HCEC 1CT (cell line): ENCODE measurements around the gene FTHL17.
A peak's percentile ranks its signal among the peaks of the same experiment; 100 is the strongest.

Source experiments
- DNase-seq: peaks from one replicate; pipeline ENCODE4 v3.0.0-alpha.2; 2017

FTHL17 gene

DNA sequence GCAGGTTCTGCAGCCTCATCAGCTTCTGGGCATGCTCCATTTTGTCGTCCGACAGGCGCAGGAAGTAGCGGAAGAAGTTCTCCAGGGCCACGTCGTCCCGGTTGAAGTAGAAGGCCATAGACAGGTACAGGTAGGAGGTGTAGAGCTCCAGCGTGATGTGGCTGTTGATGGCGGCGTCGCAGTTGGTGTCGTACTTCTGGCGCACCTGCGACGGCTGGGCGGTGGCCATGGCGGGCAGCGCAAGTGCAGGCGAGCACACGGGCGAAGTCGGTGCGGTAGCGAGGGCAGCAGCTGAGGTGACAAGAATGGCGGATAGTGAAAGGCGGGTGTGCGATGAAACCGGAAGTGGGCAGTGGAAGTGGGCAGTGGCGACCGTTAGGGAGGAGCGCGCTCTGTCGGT, at the start of gene FTHL17:
TSS of gene FTHL17 (minus strand) at position 317 of the 400 bp plus-strand sequence. CDS start at position 229, 88 bp downstream.
- no peak for DNase-seq

DNA sequence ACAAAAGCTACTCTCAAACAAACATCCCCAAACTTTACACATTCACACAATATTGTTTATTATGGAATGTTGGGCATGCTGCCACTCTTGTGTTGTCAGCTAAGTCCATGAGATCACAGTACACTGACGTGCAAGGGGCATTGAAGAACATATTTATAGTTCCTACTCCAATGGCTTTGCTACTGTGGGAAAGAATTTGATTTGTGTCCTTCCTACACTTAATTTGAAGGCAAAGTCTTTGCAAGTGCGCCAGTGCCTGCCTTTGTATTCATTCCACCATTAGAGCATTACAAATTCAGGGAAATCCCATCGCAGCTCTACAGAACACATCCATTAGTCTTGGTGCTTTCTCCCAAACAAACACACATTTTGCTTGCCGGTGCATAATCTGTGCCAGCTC, 45.4 kb upstream of the FTHL17 start:
- no peak for DNase-seq

DNA sequence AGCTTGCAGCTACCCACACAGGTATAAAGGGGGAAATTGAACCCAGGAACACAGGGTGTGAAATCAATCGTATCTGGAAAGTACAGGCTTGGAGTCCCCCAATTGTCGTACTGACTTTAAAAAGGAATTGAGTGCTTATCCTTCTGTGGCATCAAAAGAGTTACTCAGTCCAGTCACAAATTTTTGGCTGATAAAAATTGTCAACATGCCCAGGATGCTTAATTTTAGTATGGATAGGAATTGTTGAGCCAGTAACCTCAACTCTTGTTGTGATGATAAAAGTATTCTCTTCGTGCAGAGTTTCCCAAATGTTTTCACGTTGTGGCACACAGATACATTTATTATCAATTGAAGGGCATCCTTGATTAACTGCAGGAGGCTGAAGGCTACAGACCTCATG, 43.6 kb upstream of the FTHL17 start:
- DNase-seq = no peak

DNA sequence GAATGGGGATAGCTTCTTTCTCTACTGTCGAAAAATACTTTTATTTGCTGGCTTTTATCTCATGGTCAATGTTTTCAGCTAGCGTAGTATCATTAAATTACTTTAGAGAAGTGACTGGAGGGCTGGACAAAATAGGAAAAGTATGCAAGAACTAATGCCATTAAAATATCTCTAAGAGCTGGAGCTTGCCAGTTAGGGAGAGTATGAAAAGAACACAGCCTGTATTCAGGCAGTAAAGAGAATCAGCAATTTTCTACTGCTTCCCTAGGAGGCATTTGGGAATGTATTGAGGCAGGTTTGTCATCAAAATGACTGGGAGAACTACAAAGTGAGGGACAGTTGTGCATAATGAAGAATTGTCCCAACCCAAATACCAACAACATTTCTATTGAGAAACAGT, 43.0 kb upstream of the FTHL17 start:
- DNase-seq = no peak

DNA sequence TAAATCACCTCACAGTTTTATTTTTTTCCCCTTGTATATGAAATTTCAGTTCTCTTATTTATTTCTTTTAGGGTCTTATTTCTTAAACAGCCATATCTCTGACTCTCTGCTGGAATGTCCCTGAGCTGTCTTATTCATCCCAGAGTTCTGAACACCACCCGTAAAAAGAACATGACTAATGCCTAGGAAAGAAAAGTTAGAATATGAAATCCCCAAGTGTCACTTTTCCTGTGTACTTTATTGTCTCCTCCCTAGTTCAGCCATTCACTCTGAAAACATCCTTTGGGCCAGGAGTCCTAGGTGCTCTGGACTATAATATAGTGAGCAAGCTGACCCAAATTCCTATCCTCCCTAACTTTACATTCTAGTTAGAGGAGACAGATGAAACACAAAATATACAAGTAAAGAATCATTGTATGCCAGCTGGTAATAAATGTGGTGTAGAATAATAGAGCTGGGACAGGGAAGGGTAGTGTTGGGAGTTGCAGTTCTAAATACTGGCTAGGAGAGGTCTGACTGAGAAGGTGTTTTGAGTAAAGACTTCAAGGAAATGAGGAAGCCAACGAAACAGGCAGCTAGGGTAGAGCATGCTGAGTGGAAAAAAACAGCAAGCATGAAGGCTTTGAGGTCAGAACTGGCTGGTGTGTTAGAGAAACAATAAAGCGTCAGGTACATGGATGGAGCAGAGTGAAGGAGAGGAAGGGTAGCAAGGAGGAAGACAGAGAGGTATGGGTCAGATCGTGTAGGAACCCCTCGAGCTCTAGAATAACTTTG, 40.6 kb upstream of the FTHL17 start:
- DNase-seq = no peak

DNA sequence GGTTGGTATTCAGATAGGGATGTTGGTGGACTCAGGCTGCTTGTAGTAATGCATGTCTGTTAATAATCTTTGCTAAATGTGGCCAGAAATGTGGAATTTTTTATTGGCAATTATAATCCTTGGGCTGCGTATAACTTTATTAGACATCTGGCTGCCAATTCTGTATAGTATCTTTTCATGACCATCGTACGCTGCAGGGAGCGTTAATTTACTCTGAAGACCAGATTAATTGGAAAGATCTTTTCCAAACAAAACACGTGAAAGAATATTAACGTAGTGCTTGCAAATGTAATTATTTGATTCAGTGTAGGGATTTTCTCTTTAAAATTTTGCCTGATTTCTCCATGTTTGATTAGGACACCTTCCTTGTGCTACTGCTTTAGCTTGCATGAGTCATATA, 38.8 kb upstream of the FTHL17 start:
- DNase-seq = no peak

DNA sequence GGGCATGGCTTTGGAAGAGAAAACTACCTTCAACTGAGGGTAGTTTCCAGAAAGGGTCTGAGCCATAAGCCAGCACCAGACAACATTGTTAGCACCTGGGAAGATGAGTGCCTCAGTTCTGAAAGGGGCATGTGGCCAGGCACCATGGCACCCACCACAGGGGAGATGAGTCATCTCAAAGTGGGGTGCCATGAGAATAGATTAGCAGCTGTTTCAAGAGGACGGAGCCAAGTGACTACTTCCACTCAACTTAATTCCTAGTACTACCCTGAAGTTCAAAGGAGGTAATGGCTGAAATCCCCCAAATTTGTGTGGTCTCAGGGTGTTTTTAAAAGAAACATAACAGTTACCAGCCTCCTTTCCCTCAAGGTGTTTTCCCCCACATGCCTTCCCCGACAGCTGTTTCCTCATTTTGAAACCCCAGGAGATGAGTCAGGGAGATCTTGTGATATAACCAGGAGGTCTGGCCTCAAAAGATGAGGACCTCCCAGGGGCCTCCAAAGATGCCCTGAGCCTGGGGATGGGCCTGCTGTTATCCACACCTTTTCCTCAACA, 27.8 kb upstream of the FTHL17 start:
- peak; percentile 5 for DNase-seq

DNA sequence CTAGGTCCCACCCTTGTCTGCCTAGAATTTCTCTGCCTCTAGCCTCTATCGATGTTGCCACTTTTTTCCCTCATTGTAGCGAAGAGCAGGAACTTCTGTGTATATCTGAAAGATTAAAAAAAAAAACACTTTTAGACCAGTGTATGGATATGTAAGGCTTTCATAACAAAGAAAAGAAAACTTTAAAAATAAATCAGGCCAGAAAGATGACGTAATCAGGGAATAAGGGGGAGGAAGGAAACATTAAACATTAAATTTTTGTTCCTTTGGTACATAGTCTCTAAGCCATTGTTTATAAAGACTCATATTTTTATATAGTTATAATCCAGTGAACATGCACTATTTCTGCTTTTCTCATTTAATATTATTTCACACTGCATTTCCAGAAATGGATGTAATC, 26.2 kb upstream of the FTHL17 start:
- no peak for DNase-seq

DNA sequence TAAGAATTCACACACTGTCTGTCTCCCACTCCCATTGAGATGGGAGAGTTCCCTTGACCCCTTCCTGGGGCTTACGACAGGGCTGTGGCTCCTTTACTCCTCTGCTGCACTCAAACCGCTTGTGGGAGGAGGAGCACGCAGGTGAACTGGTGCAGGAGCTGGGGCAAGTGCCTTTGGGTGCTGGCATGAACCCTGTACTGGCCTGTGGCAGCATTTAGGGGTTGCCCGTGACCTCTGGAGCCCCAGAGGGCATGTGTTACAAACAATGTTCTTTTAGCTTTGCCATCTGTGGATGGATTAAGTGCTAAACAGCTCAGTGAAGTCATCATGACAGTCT, 21.8 kb upstream of the FTHL17 start:
- DNase-seq = no peak

DNA sequence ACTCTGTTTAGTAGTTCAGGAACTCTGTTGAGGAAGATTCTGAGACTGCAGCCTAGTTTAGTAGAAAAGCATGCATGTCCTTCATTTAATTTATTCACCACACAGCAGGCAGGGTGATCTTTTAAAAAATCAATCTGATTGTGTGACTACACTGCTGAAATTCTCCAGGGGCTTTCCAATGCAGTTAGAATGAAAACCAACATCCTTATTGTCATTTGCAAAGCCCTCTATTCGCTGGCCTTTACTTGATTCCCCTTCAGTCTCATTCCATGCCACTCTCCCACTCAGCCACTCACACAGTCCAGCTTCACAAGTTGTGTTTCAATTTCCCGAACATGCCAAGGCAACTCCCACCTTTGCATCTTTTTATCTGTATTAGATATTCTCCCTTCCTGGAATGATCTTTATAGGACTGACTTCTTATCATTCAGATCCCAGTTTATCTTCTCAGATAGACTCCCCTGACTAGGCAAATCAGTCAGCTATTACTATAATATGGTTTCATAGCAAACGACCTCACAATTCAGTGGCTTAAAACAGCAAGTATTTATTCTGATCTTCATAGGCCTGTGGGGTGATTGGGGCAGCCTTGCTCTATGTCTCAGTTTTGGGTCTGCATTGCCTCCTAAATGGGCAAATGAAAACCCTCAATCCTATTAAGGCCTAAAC, 21.3 kb upstream of the FTHL17 start:
- DNase-seq = no peak

DNA sequence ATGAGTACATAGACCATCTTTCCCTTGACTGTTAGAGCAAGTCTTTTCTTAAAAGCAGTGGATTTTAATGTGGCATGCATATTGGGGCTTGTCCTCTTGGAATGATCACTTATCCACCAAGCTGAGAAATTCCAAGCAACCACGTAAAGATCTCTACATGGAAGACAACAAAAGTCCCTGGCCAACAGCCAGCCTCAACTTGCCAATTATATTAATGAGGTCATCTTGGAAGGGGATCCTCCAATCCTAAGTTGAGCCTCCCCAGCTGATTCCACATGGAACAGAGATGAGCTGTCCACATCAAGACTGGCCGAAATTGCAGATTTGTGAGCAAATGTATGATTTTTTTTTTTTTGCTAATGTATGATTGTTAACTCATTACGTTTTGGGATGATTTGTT, 20.6 kb upstream of the FTHL17 start:
- DNase-seq = no peak

DNA sequence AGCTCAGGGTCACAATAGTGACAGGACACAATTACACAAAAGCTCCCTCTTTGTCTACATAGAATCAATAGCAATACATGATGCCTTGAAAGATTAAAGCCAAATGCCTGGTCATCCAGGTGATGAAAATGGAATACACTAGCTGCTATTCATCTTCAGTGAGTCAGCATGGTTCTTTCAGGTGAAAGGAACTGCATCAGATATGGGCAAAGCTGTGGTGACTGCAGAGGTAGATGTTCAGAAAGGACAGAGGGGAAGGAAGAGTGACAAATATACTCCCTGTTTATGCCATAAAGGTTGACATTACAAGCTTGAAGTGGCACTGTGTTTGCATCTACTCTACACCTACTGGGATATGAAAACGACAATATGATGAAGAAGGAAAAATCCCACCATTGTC, 20.0 kb upstream of the FTHL17 start:
- DNase-seq = no peak

DNA sequence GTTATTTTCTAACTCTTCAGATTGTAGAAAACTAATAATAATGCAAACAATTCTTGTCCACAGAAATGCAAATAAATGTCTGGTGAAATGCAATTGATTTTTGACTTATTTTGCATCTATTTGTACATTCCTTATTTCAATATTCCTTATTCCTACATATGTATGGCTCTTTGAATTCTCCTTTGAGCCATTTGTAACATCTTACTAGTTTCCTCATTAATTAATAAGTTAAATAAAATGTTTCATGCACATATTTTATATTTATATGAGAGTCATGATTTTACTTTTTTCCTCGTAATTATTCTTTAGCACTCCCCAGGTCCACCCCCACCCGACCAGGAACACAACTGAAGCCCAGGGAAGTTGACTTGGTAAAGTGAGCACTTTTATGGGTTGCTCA, 2.7 kb upstream of the FTHL17 start:
- no peak for DNase-seq

DNA sequence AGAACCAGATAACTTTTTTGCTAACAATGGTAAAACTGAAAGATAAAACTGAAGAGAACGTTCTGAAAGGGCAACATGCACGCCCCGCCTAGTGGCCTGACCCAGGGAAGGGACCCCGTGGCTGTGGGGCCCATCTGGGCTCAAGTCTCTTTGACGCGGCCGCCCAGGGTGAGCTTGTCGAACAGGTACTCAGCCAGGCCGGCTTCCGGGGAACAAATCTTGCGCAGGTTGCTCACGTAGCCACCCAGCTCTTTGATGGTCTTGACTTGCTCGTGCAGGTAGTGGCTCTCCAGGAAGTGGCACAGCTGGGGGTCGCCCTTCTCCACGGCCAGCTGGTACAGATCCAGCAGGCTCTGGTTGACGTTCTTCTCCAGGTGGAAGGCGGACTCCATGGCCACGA, 579 bp downstream of the FTHL17 start:
- no peak for DNase-seq

DNA sequence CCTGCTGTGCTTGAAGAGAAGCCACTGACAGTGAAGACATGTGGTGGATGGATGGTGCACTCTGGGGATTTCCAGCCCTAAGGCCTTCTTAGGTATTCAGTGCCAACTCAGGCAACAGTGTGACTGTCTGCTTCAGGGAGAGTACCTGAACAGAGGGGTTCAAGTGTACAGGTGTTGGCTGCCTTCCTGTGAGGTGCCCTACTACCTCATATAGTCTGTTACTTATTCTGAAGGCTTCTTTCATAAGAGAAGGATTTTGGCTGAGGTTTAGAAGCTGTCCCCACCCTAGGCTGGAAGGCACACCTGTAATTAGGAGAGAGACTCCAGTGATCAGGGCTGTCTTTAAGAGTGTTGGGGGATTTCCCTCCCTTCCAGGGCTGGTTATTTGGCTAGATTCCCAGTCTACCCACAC, 1.8 kb downstream of the FTHL17 start:
- DNase-seq = no peak

DNA sequence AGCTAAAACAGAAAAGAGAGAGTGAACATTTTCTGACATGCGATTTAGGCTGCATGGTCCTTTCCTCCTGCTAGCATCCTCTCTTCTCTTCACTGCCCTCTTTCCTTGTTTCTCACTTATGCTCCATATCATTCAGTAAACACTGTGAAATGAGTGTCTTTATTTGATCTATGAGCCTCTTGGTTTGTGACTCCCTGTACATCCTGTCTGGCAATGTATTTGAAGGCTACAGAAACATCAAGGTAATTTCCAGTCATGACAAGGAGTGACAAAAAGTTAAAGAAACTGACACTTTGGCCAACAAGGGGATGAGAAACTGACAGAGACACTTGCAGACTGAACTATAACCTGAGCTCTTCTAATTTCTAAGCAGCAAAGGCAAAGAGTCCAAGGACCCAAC, 8.7 kb downstream of the FTHL17 start:
- no peak for DNase-seq

DNA sequence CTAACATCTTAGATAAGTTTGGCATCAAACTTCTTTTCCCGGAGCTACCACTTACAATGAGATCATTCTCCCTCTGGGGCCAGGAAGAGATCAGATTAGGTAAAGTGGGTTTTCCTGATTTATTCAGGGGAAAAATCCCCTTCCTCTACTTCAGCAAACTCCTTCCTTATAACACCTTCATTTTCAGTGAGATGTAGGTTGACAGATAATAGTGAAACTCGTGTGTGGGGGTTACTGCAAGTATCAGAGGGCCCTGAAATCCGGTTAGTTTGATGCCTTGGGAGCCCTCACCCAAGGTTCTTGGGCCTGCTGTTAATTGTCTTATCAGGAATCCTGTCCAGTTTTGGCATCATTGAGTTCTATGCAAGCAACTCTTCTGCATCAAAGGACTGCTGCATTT, 10.8 kb downstream of the FTHL17 start:
- no peak for DNase-seq

DNA sequence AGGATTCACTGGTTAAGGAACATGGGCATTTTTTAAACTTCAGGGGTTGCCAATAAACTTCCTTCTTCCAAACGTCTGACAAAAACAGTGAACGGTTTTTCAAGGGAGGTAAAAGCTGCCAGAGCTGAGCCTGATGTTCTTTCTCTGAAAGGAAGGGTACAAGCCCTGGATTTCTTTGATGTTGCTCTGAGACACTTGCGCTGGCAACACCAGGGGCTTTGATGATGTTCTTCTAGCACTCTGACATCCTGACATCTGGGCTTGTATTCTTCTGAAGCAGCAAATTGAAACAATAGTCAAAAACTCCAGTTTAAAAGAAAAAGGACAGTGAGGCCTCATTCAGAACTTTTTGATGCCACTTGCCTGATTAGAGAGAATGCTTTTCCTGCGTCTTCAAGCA, 11.8 kb downstream of the FTHL17 start:
- DNase-seq = no peak

DNA sequence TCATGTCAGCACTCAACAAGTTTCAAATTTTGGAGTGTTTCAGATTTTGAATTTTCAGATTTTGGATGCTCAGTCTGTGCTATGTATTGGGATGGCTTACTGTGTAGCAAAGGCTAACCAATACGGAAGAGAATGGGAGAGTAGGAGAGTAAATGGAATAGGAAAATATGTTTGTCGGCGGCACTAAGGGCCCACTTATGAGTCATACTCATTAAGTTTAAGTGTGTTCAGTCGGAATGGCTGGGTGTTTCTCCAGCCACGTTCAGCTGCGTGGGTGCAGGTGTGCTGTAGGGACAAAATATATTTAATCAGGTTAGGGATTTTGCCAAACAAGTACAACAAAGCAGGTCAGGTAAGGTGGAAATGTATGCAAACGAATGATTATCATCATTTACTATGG, 13.6 kb downstream of the FTHL17 start:
- no peak for DNase-seq

DNA sequence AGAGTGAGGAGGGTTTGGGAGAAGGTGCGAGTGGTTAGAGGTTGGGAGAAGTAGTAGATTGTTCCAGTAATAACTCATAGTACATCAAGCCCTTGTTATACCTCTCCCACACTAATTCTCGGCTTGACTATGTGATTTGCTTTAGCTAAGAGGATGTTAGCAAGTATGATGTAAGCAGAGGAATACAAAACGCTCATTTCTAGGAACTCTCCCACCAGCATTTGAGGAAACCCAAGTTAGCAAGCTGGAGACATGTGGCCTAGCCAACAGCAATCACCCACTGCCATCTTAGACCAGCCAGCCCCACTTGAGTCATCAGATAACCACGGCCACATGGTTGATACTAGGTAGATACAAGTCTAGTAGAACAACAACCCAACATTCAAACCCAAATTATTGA, 14.2 kb downstream of the FTHL17 start:
- no peak for DNase-seq

DNA sequence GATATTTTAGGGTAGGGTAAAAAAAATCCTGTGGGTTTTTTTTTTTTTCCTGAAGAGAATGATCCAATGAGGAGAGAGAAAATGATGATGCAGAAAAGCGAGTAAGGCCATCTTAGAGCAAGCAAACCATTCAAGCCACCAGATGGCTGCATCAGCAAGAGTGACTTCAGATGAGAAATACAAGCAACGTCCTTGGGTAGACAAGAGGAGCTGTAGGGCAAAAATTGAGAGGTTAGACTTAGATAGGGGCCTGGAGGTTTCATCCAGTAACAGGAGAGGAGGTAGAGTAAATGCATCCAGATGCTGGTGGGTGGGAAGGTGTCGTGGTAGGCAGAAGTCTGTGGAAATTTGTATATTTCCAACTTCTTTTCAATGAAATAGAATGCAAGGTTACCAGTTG, 14.6 kb downstream of the FTHL17 start:
- no peak for DNase-seq

DNA sequence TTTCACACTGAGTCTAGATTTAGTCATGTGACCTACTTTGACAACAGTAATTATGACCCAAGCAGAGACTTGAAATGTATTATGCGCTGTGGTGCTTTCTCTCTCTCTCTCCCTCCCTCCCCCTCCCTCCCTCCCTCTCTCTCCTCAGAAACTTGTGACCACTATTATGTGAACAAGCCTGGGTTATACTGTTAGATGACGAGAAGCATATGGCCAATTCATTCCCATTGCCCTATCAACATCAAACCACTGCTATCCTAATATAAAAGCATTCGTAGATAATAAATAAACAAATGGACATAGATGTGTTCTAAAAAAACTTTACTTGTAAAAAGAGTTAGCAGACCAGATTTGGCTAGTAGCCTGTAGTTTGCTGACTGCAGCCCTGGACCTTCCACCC, 18.2 kb downstream of the FTHL17 start:
- no peak for DNase-seq

DNA sequence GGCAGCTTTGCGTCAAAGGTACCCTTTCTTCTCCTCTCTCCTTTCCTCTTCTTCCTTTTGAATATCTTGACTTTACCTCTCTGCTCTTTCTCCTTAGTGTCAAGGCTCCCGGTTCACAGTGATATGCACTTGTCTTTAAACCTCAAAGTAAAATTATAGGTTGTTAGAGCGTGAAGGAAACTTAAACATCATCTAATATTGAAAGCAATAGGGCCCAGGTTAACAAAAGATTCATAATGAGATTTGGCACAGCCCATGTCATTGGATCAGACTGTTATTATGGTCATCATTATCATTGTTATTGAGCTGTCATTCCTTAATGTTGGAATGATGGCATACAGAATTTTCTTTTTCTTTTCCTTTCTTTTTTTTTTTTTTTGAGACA, 32.5 kb downstream of the FTHL17 start:
- DNase-seq = no peak

DNA sequence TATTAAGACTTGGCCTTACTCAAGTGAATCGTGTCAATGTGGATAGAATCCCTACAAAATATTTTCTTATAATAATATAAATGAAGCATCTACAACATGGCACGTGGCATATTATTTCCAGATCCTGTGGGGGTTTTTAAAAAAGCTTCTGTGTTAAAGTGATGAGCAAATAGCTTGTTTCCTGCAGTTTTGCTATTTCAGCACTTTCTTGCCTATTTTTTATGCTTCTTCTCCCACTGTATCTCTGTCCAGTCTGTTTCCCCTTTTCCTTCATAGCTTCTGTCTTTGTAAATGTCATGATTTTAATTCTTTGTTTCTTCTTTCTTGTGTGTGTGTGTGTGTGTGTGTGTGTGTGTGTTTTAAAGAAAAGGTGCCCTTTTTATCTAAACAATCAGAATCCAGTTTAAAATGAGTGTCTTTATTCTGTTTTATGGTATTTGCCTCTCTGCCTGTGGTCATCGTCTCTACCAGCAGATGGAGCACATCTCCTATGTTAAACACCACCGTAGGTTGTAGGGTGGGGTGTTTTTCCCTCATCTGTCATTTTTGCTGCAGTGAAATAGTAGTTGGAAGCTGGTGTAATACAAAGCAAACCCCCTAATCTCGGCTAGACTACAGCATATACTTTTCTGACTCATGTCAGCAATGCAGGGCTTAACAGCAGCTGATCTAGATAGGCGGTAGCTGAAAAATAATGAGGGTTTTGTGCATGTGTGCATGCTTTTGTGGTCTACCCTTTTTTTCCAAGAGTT, 33.1 kb downstream of the FTHL17 start:
- peak; percentile 1 for DNase-seq
